HCT116 (cell line): Measurements from ENCODE around the gene TNPO1.

ENCODE experiments used
- EGR1 ChIP-seq: IDR thresholded peaks from 2 replicates; pipeline ENCODE4 v1.6.1; 2012; ENCODE audit warnings: low read depth
- EZH2 ChIP-seq: fragments of 200-600 bp; sonication (generic); IDR thresholded peaks from 2 replicates; pipeline ENCODE4 v1.6.1; 2017; ENCODE audit warnings: antibody characterized with exemption, mixed run types
- EZH2phosphoT487 ChIP-seq: fragments of 200-600 bp; IDR thresholded peaks from 2 replicates; pipeline ENCODE4 v1.6.1; 2018; ENCODE audit warnings: antibody characterized with exemption, borderline replicate concordance
- FOSL1 ChIP-seq: IDR thresholded peaks from 2 replicates; pipeline ENCODE4 v1.6.1; 2012; ENCODE audit warnings: low read depth
- JUND ChIP-seq: IDR thresholded peaks from 2 replicates; pipeline ENCODE4 v1.6.1; 2012
- POLR2A ChIP-seq: IDR thresholded peaks from 2 replicates; pipeline ENCODE4 v1.7.0; 2011; ENCODE audit warnings: borderline replicate concordance; ENCODE audit not compliant: insufficient read depth, insufficient read length; ENCODE audit errors: extremely low read depth
- POLR2AphosphoS5 ChIP-seq: IDR thresholded peaks from 2 replicates; pipeline ENCODE4 v1.6.1; 2011; ENCODE audit warnings: mild to moderate bottlenecking, low read depth, low read length, moderate library complexity
- SIN3A ChIP-seq: IDR thresholded peaks from 2 replicates; pipeline ENCODE4 v1.6.1; 2012; ENCODE audit warnings: low read depth
- SP1 ChIP-seq: IDR thresholded peaks from 2 replicates; pipeline ENCODE4 v1.6.1; 2012; ENCODE audit warnings: low read depth
- TF ChIP-seq, protein P1 (sequence below): IDR thresholded peaks from 2 replicates; pipeline ENCODE4 v1.6.1; 2011; ENCODE audit warnings: mild to moderate bottlenecking, low read length, moderate library complexity; ENCODE audit not compliant: insufficient replicate concordance; ENCODE audit errors: extremely low read depth
- TF ChIP-seq, protein P2 (sequence below), 3 experiments: fragments of 200-600 bp in 1 of 3; sonication (generic) in 1 of 3; IDR thresholded peaks in 2 of 3; conservative IDR thresholded peaks in 1 of 3; 2 replicates each; pipeline ENCODE4 v1.5.1; 2012 to 2017; ENCODE audit warnings: low read depth in 2 of 3, low read length in 2 of 3, antibody characterized with exemption in 1 of 3, borderline replicate concordance in 1 of 3, control low read depth in 1 of 3, mild to moderate bottlenecking in 1 of 3, mixed read lengths in 1 of 3, mixed run types in 1 of 3, moderate library complexity in 1 of 3; ENCODE audit not compliant: insufficient read depth in 1 of 3
- TF ChIP-seq, protein P3 (sequence below): IDR thresholded peaks from 2 replicates; pipeline ENCODE4 v1.6.1; 2012
- TF ChIP-seq, protein P4 (sequence below): IDR thresholded peaks from 2 replicates; pipeline ENCODE4 v1.6.1; 2012; ENCODE audit warnings: low read depth
- TF ChIP-seq, protein P5 (sequence below): IDR thresholded peaks from 2 replicates; pipeline ENCODE4 v1.6.1; 2012

DNA sequence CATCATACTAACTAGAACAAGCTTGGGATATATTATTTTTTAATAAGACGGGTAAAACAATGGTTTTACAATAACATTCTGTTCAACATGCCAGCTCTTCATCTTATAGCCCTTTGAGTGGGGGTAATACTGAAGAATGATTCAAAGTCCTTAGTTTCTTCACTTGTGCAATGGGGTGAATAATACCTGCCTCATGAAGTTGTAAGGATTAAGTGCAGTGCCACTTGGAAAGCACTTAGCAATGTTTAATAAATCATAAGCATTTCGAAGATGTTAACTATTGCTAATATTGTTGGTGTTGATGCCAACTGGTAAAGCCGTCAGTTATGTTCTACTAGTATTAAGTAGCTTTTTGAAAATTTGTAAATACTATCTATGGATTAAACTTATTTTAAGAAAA is 38.0 kb downstream of the TNPO1 start:
- TF ChIP-seq, protein P1, sequence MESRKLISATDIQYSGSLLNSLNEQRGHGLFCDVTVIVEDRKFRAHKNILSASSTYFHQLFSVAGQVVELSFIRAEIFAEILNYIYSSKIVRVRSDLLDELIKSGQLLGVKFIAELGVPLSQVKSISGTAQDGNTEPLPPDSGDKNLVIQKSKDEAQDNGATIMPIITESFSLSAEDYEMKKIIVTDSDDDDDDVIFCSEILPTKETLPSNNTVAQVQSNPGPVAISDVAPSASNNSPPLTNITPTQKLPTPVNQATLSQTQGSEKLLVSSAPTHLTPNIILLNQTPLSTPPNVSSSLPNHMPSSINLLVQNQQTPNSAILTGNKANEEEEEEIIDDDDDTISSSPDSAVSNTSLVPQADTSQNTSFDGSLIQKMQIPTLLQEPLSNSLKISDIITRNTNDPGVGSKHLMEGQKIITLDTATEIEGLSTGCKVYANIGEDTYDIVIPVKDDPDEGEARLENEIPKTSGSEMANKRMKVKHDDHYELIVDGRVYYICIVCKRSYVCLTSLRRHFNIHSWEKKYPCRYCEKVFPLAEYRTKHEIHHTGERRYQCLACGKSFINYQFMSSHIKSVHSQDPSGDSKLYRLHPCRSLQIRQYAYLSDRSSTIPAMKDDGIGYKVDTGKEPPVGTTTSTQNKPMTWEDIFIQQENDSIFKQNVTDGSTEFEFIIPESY, result no peak
- TF ChIP-seq, protein P2, sequence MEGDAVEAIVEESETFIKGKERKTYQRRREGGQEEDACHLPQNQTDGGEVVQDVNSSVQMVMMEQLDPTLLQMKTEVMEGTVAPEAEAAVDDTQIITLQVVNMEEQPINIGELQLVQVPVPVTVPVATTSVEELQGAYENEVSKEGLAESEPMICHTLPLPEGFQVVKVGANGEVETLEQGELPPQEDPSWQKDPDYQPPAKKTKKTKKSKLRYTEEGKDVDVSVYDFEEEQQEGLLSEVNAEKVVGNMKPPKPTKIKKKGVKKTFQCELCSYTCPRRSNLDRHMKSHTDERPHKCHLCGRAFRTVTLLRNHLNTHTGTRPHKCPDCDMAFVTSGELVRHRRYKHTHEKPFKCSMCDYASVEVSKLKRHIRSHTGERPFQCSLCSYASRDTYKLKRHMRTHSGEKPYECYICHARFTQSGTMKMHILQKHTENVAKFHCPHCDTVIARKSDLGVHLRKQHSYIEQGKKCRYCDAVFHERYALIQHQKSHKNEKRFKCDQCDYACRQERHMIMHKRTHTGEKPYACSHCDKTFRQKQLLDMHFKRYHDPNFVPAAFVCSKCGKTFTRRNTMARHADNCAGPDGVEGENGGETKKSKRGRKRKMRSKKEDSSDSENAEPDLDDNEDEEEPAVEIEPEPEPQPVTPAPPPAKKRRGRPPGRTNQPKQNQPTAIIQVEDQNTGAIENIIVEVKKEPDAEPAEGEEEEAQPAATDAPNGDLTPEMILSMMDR (IDR thresholded peaks at IDR 0.05 in 2 of 3, conservative IDR thresholded peaks at IDR 0.05 in 1 of 3; ENCODE audit: borderline replicate concordance in 1 of 3, insufficient read depth in 1 of 3, low read depth in 2 of 3, low read length in 2 of 3), result no peak
- no peak for TF ChIP-seq SIN3A
- TF ChIP-seq, protein P3, sequence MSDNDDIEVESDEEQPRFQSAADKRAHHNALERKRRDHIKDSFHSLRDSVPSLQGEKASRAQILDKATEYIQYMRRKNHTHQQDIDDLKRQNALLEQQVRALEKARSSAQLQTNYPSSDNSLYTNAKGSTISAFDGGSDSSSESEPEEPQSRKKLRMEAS, result no peak
- no peak for TF ChIP-seq SP1
- TF ChIP-seq POLR2AphosphoS5, result no peak
- TF ChIP-seq JUND, result no peak
- no peak for TF ChIP-seq POLR2A
- TF ChIP-seq, protein P4, sequence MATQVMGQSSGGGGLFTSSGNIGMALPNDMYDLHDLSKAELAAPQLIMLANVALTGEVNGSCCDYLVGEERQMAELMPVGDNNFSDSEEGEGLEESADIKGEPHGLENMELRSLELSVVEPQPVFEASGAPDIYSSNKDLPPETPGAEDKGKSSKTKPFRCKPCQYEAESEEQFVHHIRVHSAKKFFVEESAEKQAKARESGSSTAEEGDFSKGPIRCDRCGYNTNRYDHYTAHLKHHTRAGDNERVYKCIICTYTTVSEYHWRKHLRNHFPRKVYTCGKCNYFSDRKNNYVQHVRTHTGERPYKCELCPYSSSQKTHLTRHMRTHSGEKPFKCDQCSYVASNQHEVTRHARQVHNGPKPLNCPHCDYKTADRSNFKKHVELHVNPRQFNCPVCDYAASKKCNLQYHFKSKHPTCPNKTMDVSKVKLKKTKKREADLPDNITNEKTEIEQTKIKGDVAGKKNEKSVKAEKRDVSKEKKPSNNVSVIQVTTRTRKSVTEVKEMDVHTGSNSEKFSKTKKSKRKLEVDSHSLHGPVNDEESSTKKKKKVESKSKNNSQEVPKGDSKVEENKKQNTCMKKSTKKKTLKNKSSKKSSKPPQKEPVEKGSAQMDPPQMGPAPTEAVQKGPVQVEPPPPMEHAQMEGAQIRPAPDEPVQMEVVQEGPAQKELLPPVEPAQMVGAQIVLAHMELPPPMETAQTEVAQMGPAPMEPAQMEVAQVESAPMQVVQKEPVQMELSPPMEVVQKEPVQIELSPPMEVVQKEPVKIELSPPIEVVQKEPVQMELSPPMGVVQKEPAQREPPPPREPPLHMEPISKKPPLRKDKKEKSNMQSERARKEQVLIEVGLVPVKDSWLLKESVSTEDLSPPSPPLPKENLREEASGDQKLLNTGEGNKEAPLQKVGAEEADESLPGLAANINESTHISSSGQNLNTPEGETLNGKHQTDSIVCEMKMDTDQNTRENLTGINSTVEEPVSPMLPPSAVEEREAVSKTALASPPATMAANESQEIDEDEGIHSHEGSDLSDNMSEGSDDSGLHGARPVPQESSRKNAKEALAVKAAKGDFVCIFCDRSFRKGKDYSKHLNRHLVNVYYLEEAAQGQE, result no peak
- TF ChIP-seq, protein P5, sequence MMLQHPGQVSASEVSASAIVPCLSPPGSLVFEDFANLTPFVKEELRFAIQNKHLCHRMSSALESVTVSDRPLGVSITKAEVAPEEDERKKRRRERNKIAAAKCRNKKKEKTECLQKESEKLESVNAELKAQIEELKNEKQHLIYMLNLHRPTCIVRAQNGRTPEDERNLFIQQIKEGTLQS, result no peak
- no peak for TF ChIP-seq EZH2phosphoT487
- TF ChIP-seq FOSL1, result no peak
- TF ChIP-seq EZH2, result no peak
- TF ChIP-seq EGR1, result no peak
